Activated naive CD4-positive, alpha-beta T cell treated with anti-CD3 and anti-CD28 coated beads, Interleukin-2, amount 50 U/mL, for 72 hours (primary cell): ENCODE results near the gene MISP3. TPM values are rescaled to one million over a fixed set of nuclear protein-coding genes. Genes with fewer than 3 reads are reported as not detected.
"Not testable (repeated sequence)": the region's sequence is repeated elsewhere in the genome, so short reads cannot be mapped to it uniquely, and the experiment has no call there.

ENCODE experiments used
- ATAC-seq, 2 donors: fragments of 150-1000 bp; cut with Tn5 transposase; 2 replicates each; pipeline ENCODE4 v1.10.0; 2021; ENCODE audit warnings: mild to moderate bottlenecking in 2 of 2, moderate library complexity in 2 of 2
- DNase-seq, 2 donors: peaks; one replicate each; pipeline ENCODE4 v3.0.0; 2021 to 2022; ENCODE audit warnings: low spot score in 2 of 2
- H3K27ac Mint-ChIP-seq, 2 donors: one replicate each; pipeline ENCODE4 v1.8.0; 2022; ENCODE audit warnings: mild to moderate bottlenecking in 2 of 2, mixed read lengths in 2 of 2
- H3K36me3 Mint-ChIP-seq, 2 donors: one replicate each; pipeline ENCODE4 v1.8.0; 2022; ENCODE audit warnings: mixed read lengths in 2 of 2
- H3K9me3 Mint-ChIP-seq, 2 donors: one replicate each; pipeline ENCODE4 v1.8.0; 2022; ENCODE audit warnings: mixed read lengths in 2 of 2
- total RNA-seq, 2 donors: library from RNA; stranded (reverse); gene quantifications; one replicate each; pipeline ENCODE4 v1.2.3, GENCODE V29; 2022

Gene MISP3
- total RNA-seq, 2 donors from 2014 or later: 1.2 to 4.2 TPM

- ATAC-seq (peak; percentile 73 to 86), DNase-seq (peak; percentile 80 to 86)
- Mint-ChIP-seq H3K36me3 (peaks cover 11 to 28% of the 10 kb centered on the region in 2 donors), H3K27ac (peak overlapping the region; percentile 17 to 36), H3K9me3 (peaks cover 0 to 4% of the 10 kb centered on the region in 2 donors)
Observed at GRCh38 chr19:14048443-14049153, 24.0 kb upstream of the MISP3 start.

GRCh38 chr19:14050512-14050911, 22.1 kb upstream of the MISP3 start:
- Mint-ChIP-seq H3K27ac (peak overlapping the region in 1 of 2 donors; percentile 22), H3K36me3 (peaks cover 11 to 28% of the 10 kb centered on the region in 2 donors), H3K9me3 (peaks cover 0 to 4% of the 10 kb centered on the region in 2 donors)
- DNase-seq (no peak), ATAC-seq (no peak)

GRCh38 chr19:14050961-14051360, 21.6 kb upstream of the MISP3 start:
- ATAC-seq, H3K9me3 Mint-ChIP-seq, H3K27ac Mint-ChIP-seq, DNase-seq: not testable (repeated sequence)
- peaks cover 11 to 28% of the 10 kb centered on the region in 2 donors for H3K36me3 Mint-ChIP-seq

- Mint-ChIP-seq H3K9me3 (peaks cover 0 to 4% of the 10 kb centered on the region in 2 donors), H3K27ac (peak overlapping the region; percentile 29 to 55), H3K36me3 (peaks cover 11 to 28% of the 10 kb centered on the region in 2 donors)
- ATAC-seq: no peak
- no peak for DNase-seq
Observed at GRCh38 chr19:14051980-14052379, 20.6 kb upstream of the MISP3 start.

DNA sequence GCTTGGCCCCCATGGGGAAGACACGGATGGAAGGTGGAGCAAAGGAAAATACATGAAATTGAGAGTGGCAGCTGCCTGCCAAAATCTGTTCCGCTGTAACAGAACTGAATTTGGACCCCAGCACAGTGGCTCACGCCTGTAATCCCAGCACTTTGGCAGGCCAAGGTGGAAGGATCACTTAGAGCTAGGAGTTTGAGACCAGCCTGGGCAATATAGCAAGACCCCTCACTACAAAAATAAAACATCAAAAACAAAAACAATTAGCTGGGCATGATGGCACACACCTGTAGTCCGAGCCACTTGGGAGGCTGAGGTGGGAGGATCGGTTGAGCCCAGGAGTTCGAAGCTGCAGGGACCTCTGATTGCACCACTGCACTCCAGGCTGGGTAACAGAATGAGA, 20.1 kb upstream of the MISP3 start:
- DNase-seq: no peak
- peak overlapping the region in 1 of 2 donors; percentile 55 for H3K27ac Mint-ChIP-seq
- peaks cover 0 to 4% of the 10 kb centered on the region in 2 donors for H3K9me3 Mint-ChIP-seq
- H3K36me3 Mint-ChIP-seq: peaks cover 11 to 28% of the 10 kb centered on the region in 2 donors
- ATAC-seq: no peak

DNA sequence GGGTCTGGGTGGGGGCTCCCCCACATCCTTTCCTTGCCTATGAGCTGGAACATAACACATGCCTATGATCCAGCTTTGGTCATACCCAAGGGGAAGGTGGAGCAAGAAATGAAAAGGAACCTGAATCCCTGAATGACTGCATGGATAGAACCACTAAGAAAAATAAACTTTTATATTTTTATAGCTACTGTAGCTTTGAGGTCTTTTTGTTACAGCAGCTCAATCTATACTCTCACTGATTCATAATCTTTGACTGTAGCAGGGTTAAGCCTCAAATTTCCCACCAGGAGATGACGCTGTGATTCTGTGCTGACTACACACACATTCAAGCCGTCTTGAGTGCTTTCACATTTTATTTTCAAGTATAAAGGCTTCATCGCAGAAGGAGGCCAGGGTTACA, 19.6 kb upstream of the MISP3 start:
- DNase-seq (no peak), ATAC-seq (peak in 1 of 2 donors; percentile 43)
- Mint-ChIP-seq H3K9me3 (peaks cover 0 to 4% of the 10 kb centered on the region in 2 donors), H3K36me3 (peaks cover 11 to 28% of the 10 kb centered on the region in 2 donors), H3K27ac (no peak overlapping the region)

DNA sequence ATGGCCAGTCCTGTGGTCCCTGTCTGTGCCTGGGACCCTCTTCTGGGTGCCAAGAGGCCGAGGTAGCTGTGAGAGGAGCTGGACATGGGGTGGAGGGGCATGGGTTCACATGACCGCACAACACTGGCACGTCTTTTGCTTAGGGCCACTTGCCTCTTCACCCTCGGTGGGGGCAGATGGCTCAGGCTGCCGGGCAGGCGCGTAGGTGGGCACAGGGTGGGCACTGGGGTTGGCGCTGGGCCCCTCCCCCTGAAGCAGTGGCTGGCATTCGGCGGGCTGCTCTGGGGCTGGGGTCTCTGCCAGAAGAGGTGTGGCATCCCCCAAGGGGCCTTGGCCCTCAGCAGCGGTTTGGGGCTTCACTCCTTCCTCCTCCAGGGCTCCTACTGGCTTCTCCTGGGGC, 19.1 kb upstream of the MISP3 start:
- Mint-ChIP-seq H3K9me3 (peaks cover 0 to 4% of the 10 kb centered on the region in 2 donors), H3K27ac (no peak overlapping the region), H3K36me3 (peaks cover 11 to 24% of the 10 kb centered on the region in 2 donors)
- DNase-seq: no peak
- no peak for ATAC-seq

- no peak for ATAC-seq
- DNase-seq: no peak
- peaks cover 0 to 4% of the 10 kb centered on the region in 2 donors for H3K9me3 Mint-ChIP-seq
- peaks cover 11 to 22% of the 10 kb centered on the region in 2 donors for H3K36me3 Mint-ChIP-seq
- H3K27ac Mint-ChIP-seq: peak overlapping the region in 1 of 2 donors; percentile 71
Observed at GRCh38 chr19:14054099-14054498, 18.5 kb upstream of the MISP3 start.

GRCh38 chr19:14054721-14055120, 17.9 kb upstream of the MISP3 start:
- peaks cover 11 to 22% of the 10 kb centered on the region in 2 donors for H3K36me3 Mint-ChIP-seq
- ATAC-seq: peak in 1 of 2 donors; percentile 11
- H3K9me3 Mint-ChIP-seq: peaks cover 0 to 4% of the 10 kb centered on the region in 2 donors
- no peak overlapping the region for H3K27ac Mint-ChIP-seq
- DNase-seq: no peak

DNA sequence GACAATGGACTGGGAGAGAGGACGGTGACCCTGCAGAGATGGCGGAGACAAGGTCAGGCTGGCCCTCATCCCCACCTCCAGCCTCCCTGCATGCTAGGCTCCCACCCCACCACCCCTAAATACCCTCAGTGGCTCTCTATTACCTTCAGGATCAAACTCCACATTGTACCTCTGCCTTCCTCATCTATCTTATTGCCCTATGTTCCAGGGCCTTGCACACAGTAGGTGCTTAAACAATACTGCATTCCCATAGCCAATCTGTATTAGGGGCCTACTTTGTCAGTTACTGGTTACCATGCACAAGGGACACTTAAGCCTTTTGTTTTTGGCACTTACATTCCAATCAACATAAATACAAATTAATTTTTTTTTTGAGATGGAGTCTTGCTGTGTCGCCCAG, 17.2 kb upstream of the MISP3 start:
- no peak overlapping the region for H3K27ac Mint-ChIP-seq
- no peak for ATAC-seq
- DNase-seq: no peak
- peaks cover 0 to 4% of the 10 kb centered on the region in 2 donors for H3K9me3 Mint-ChIP-seq
- peaks cover 11 to 17% of the 10 kb centered on the region in 2 donors for H3K36me3 Mint-ChIP-seq

DNA sequence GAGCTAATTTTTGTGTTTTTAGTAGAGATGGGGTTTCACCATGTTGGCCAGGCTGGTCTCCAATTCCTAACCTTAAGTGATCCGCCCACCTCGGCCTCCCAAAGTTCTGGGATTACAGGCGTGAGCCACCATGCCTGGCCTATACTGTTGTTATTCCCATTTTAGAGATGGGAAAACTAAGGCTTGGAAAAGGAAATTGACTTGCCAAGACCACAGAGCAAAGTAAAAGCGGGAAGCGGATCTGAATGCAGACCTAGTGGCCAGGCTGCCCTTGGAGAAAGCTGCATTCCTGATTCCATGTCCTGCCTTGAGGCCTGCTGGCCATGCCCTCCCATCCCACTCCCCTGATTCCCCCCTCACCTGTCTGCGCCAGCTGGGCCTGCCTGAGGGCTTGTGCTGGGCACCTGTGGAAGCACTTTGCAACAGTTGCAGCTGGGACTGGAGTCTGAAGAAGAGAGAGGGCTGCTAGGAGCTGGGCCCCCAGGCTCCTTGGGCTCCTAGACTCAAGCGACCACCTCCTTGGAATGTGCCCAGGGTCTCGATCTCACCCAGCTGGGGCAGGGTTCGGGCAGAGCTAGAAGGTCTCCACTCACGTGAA, 16.4 kb upstream of the MISP3 start:
- Mint-ChIP-seq H3K9me3 (peaks cover 0 to 4% of the 10 kb centered on the region in 2 donors), H3K27ac (no peak overlapping the region), H3K36me3 (peaks cover 11 to 16% of the 10 kb centered on the region in 2 donors)
- DNase-seq (no peak), ATAC-seq (no peak)

DNA sequence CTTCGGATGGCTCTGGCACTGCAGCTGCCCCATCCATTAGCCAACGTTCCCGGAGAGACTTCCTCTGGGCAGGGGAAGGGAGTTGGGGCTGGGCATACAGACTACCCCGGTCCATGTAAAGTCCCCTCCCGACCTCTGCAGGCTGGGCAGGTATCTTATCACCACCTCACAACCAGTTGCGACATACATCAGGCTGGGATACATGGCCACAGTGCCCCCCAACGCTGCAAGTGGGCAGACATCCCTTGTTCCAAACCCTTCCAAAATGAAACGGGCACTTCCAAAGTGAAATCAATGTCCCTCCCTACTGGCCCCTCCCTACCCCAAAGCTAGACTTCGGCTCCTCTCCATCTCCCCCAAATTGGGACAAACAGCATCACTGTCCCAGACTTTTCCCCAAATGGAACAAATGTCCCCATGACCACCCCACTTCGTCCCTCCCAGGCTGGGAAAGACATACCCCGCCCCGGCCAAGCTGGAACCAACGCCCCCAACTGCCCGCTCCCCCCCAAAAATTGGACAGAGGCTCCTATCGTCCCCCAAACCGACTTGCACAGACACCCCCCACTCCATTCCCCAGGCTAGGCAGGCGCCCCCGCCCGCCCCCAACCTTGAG, 15.7 kb upstream of the MISP3 start:
- DNase-seq: no peak
- peaks cover 0 to 4% of the 10 kb centered on the region in 2 donors for H3K9me3 Mint-ChIP-seq
- H3K36me3 Mint-ChIP-seq: peaks cover 6 to 11% of the 10 kb centered on the region in 2 donors
- H3K27ac Mint-ChIP-seq: no peak overlapping the region
- ATAC-seq: no peak

DNA sequence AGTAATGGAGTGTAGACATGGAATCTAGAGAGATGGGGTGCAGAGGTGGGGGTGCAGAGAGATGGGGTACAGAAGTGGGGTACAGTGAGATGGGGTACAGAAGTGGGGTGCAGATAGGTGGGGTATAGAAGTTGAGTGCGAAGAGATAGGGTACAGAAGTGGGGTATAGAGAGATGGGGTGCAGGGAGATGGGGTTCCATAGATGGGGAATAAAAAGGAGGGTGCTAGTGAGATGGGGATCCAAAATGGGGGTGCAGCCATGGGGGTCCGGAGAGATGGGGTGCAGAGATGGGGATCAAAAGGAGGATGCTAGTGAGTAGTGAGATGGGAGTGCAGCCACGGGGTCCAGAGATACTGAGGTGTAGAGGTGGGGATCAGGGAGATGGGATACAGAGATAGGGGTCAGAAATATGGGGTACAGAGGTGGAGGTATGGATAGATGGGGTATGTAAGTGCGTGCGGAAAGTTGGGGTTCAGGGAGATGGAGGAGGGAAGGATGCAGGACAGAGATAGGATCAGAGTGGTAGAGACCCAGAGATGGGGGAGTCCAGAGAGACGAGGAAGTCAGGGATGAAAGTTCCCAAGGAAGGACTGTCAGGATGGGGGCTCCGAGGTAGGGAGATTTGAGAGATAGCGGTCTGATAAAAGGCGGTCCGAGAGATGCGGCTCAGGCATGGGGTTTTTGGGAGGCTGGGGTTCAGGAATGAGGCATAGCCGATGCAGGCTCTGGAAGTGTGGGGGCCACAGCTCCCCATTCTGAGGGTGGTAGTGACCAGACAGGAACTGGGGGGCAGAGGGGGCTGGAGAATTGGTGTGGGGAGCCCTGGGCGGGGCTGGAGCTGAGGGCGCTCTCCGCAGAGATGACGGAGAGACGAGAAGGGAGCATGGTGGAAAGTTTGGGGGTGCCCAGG, 14.1 kb upstream of the MISP3 start:
- Mint-ChIP-seq H3K9me3 (no peaks in the 10 kb centered on the region), H3K36me3 (no peaks in the 10 kb centered on the region), H3K27ac (no peak overlapping the region)
- ATAC-seq (peak in 1 of 2 donors; percentile 25), DNase-seq (no peak)

GRCh38 chr19:14059093-14059480, 13.5 kb upstream of the MISP3 start:
- peak in 1 of 2 donors; percentile 66 for ATAC-seq
- Mint-ChIP-seq H3K9me3 (no peaks in the 10 kb centered on the region), H3K27ac (no peak overlapping the region), H3K36me3 (no peaks in the 10 kb centered on the region)
- peak in 1 of 2 donors; percentile 73 for DNase-seq

DNA sequence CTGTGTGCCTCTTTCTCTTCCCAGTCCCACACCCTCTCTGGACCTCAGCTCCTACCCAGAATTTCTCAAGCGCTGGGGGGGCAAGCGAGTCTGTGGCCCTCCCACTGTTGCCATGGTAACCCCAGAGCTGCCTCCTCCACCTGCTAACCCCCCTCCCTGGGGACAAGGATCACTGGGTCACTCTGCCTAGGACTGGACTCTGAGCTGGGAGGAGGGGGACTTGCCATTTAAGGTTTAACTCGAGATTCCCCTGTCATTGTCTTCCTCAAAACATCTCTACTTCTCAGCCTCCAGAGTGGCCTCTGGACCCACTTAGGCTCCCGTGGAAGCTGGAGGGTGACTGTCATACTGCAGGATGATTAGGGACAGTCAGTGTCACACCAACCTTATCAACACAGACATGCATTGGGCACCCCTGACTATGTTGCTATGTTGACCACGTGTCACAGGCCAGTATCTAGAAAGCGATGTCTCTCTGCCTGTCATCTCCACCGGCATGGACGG, 12.9 kb upstream of the MISP3 start:
- Mint-ChIP-seq H3K36me3 (no peaks in the 10 kb centered on the region), H3K9me3 (no peaks in the 10 kb centered on the region), H3K27ac (no peak overlapping the region)
- no peak for ATAC-seq
- no peak for DNase-seq

GRCh38 chr19:14061081-14061749, 11.4 kb upstream of the MISP3 start:
- Mint-ChIP-seq H3K36me3 (no peaks in the 10 kb centered on the region), H3K27ac (no peak overlapping the region), H3K9me3 (no peaks in the 10 kb centered on the region)
- ATAC-seq (no peak), DNase-seq (no peak)
